GM12878 (cell line): ENCODE measurements around the gene SIAH2. TPM values are rescaled to one million over a fixed set of nuclear protein-coding genes. Genes with fewer than 3 reads are reported as not detected.

Source experiments
- CHD1 ChIP-seq: IDR thresholded peaks from 2 replicates; pipeline ENCODE4 v1.6.1; 2012; ENCODE audit warnings: low read depth, low read length, improper control_type of control experiment
- CREM ChIP-seq: IDR thresholded peaks from 2 replicates; pipeline ENCODE4 v1.6.1; 2014; ENCODE audit warnings: antibody characterized with exemption, low read depth
- E2F8 ChIP-seq: fragments of 450-650 bp; IDR thresholded peaks from 2 replicates; pipeline ENCODE4 v1.6.1; 2018; ENCODE audit warnings: mild to moderate bottlenecking, low read depth, moderate library complexity; ENCODE audit not compliant: partially characterized antibody
- EGR1 ChIP-seq, 2 experiments: IDR thresholded peaks; 1 replicate in 1 of 2; 2 replicates in 1 of 2; pipeline ENCODE4 v1.6.1; 2011 to 2012; ENCODE audit warnings: low read depth in 2 of 2, low read length in 2 of 2, borderline replicate concordance in 1 of 2, mild to moderate bottlenecking in 1 of 2, moderate library complexity in 1 of 2
- ESRRA ChIP-seq: IDR thresholded peaks from 2 replicates; pipeline ENCODE4 v1.6.1; 2012; ENCODE audit warnings: mild to moderate bottlenecking, low read length, improper control_type of control experiment
- ETV6 ChIP-seq, 2 experiments: fragments of 450-650 bp in 1 of 2; IDR thresholded peaks in 1 of 2; conservative IDR thresholded peaks in 1 of 2; 2 replicates each; pipeline ENCODE4 v1.6.1; 2014; ENCODE audit warnings: antibody characterized with exemption in 1 of 2, borderline replicate concordance in 1 of 2, low read depth in 1 of 2, mild to moderate bottlenecking in 1 of 2, moderate library complexity in 1 of 2
- FOXM1 ChIP-seq: IDR thresholded peaks from 2 replicates; pipeline ENCODE4 v1.6.1; 2012; ENCODE audit warnings: low read depth, mild to moderate bottlenecking, inconsistent platforms, low read length, moderate library complexity
- HDAC2 ChIP-seq: fragments of 200-600 bp; sonication (generic); IDR thresholded peaks from 2 replicates; pipeline ENCODE4 v1.6.1; 2017
- HSF1 ChIP-seq: fragments of 150-350 bp; IDR thresholded peaks from 2 replicates; pipeline ENCODE4 v1.6.1; 2014; ENCODE audit warnings: mild to moderate bottlenecking, low read depth, low read length
- IRF3 ChIP-seq: fragments of 450-650 bp; IDR thresholded peaks from 2 replicates; pipeline ENCODE4 v1.6.1; 2014; ENCODE audit warnings: mild to moderate bottlenecking
- JUNB ChIP-seq: IDR thresholded peaks from 2 replicates; pipeline ENCODE4 v1.6.1; 2016; ENCODE audit warnings: antibody characterized with exemption, mild to moderate bottlenecking
- NKRF ChIP-seq: fragments of 450-650 bp; conservative IDR thresholded peaks from 2 replicates; pipeline ENCODE4 v1.6.1; 2017; ENCODE audit warnings: mild to moderate bottlenecking, moderate library complexity
- NRF1 ChIP-seq: conservative IDR thresholded peaks from 2 replicates; pipeline ENCODE4 v1.6.1; 2011; ENCODE audit warnings: mild to moderate bottlenecking, low read depth, low read length, improper control_type of control experiment
- PAX5 ChIP-seq: IDR thresholded peaks from 2 replicates; pipeline ENCODE4 v1.6.1; 2011; ENCODE audit warnings: low read depth, low read length, borderline replicate concordance
- PKNOX1 ChIP-seq: fragments of 450-650 bp; IDR thresholded peaks from 2 replicates; pipeline ENCODE4 v1.6.1; 2016; ENCODE audit warnings: mild to moderate bottlenecking
- SIN3A ChIP-seq: IDR thresholded peaks from 2 replicates; pipeline ENCODE4 v1.6.1; 2012; ENCODE audit warnings: low read depth, low read length, improper control_type of control experiment
- USF2 ChIP-seq: IDR thresholded peaks from 2 replicates; pipeline ENCODE4 v1.6.1; 2011; ENCODE audit warnings: low read depth, low read length, improper control_type of control experiment, borderline replicate concordance
- YBX1 ChIP-seq: fragments of 450-650 bp; IDR thresholded peaks from 2 replicates; pipeline ENCODE4 v1.6.1; 2016; ENCODE audit warnings: antibody characterized with exemption
- ZNF207 ChIP-seq: fragments of 450-650 bp; IDR thresholded peaks from 2 replicates; pipeline ENCODE4 v1.6.1; 2014; ENCODE audit warnings: antibody characterized with exemption, mild to moderate bottlenecking, borderline replicate concordance
- ZNF274 ChIP-seq: IDR thresholded peaks from one replicate; pipeline ENCODE4 v1.8.0; 2011; ENCODE audit not compliant: insufficient read length, insufficient read depth
- polyA plus RNA-seq, 11 experiments: library from polyadenylated mRNA; depleted of rRNA in 4 of 11; unstranded in 6 of 11; stranded (reverse) in 5 of 11; fragments of >200 nt; fragmentation: Nextera tagmentation in 4 of 11; fragmentation: Illumina TruSeq in 1 of 11; extraction: Ambion mirVana in 4 of 11; extraction: Trizol in 1 of 11; gene quantifications; 1 replicate in 1 of 11; 2 replicates in 10 of 11; pipeline versions ENCODE4 v1.2.1 to v1.2.3, GENCODE V29; 2011 to 2016; ENCODE audit warnings: inconsistent platforms in 2 of 11, missing spikeins in 2 of 11, low read depth in 1 of 11
- total RNA-seq, 4 experiments: library from RNA; depleted of rRNA in 3 of 4; stranded (reverse); fragments of >200 nt in 3 of 4; fragmentation: Illumina TruSeq in 1 of 4; extraction: Trizol in 1 of 4; gene quantifications; 2 replicates each; pipeline versions ENCODE4 v1.2.1 to v1.2.3, GENCODE V29; 2013 to 2021

The SIAH2 gene
- total and polyA plus RNA-seq, 10 of the 15 experiments (the other 5 are each of a cell fraction or from before 2014, with no cell fraction given), result 3.3 to 51.5 (median 29.7) TPM

GRCh38 chr3:150783920-150784746 lies 21.2 kb upstream of the SIAH2 start (continued):
- TF ChIP-seq HDAC2 (no peak), CREM (peak; percentile 96), USF2 (no peak), FOXM1 (peak; percentile 99), PKNOX1 (no peak), YBX1 (no peak), ZNF207 (no peak), CHD1 (no peak), SIN3A (no peak), IRF3 (no peak), NRF1 (no peak), HSF1 (no peak), ETV6 (conservative IDR thresholded peaks at IDR 0.05 in 1 of 2, IDR thresholded peaks at IDR 0.05 in 1 of 2; ENCODE audit: borderline replicate concordance in 1 of 2, low read depth in 1 of 2) (peak in 1 of 2 experiments; percentile 62; a peak in 2 of 4 replicates), ZNF274 (no peak), EGR1 (IDR thresholded peaks at IDR 0.05; ENCODE audit: borderline replicate concordance in 1 of 2, low read depth in 2 of 2, low read length in 2 of 2) (no peak), PAX5 (peak; percentile 61; the same call in 1 of the 2 replicates), NKRF (no peak), ESRRA (no peak), JUNB (peak; percentile 99), E2F8 (no peak)
